H9 (cell line): ENCODE results near the gene DDI2. TPM values are rescaled to one million over a fixed set of nuclear protein-coding genes. Genes with fewer than 3 reads are reported as not detected.

Experiments
- DNase-seq: peaks from one replicate; pipeline ENCODE4 v3.0.0-alpha.2; 2017
- H2AFZ ChIP-seq: one replicate; pipeline ENCODE4 v1.6.1; 2013; ENCODE audit warnings: mild to moderate bottlenecking, low read length, control low read depth, moderate library complexity
- H2AK5ac ChIP-seq: 2 replicates; pipeline ENCODE4 v1.6.1; 2013; ENCODE audit warnings: low read length, control low read depth, mixed read lengths; ENCODE audit not compliant: insufficient read length
- H2BK120ac ChIP-seq: one replicate; pipeline ENCODE4 v1.6.1; 2013; ENCODE audit warnings: low read depth, mild to moderate bottlenecking, low read length, control low read depth, inconsistent platforms; ENCODE audit not compliant: poor library complexity, severe bottlenecking
- H2BK12ac ChIP-seq: 2 replicates; pipeline ENCODE4 v1.6.1; 2013; ENCODE audit warnings: low read length, control low read depth, mixed read lengths, low read depth; ENCODE audit not compliant: insufficient read length
- H2BK15ac ChIP-seq: 2 replicates; pipeline ENCODE4 v1.6.1; 2013; ENCODE audit warnings: low read depth, low read length, control low read depth
- H2BK20ac ChIP-seq: one replicate; pipeline ENCODE4 v1.6.1; 2013; ENCODE audit warnings: low read depth, mild to moderate bottlenecking, low read length, control low read depth, inconsistent platforms; ENCODE audit not compliant: poor library complexity, severe bottlenecking
- H2BK5ac ChIP-seq: 2 replicates; pipeline ENCODE4 v1.6.1; 2013; ENCODE audit warnings: low read length, control low read depth, mixed read lengths; ENCODE audit not compliant: insufficient read length
- H3K14ac ChIP-seq: 2 replicates; pipeline ENCODE4 v1.6.1; 2013; ENCODE audit warnings: low read length, control low read depth; ENCODE audit not compliant: insufficient read depth
- H3K18ac ChIP-seq: 2 replicates; pipeline ENCODE4 v1.6.1; 2013; ENCODE audit warnings: low read depth, mild to moderate bottlenecking, mixed read lengths, low read length, control low read depth; ENCODE audit not compliant: insufficient read length
- H3K23ac ChIP-seq: 2 replicates; pipeline ENCODE4 v1.6.1; 2013; ENCODE audit warnings: low read length, control low read depth, mixed read lengths, low read depth; ENCODE audit not compliant: insufficient read length
- H3K23me2 ChIP-seq: 2 replicates; pipeline ENCODE4 v1.6.1; 2013; ENCODE audit warnings: low read depth, mild to moderate bottlenecking, mixed read lengths, low read length, control low read depth; ENCODE audit not compliant: insufficient read length, poor library complexity, severe bottlenecking
- H3K27ac ChIP-seq: 2 replicates; pipeline ENCODE4 v1.5.1; 2013; ENCODE audit warnings: low read length, control low read depth, mixed read lengths, low read depth; ENCODE audit not compliant: insufficient read length
- H3K27me3 ChIP-seq: 2 replicates; pipeline ENCODE4 v1.6.1; 2013; ENCODE audit warnings: low read length, control low read depth, inconsistent platforms; ENCODE audit not compliant: insufficient read depth
- H3K4ac ChIP-seq: 2 replicates; pipeline ENCODE4 v1.6.1; 2013; ENCODE audit warnings: low read depth, mild to moderate bottlenecking, control low read depth, inconsistent platforms, low read length, moderate library complexity
- H3K4me1 ChIP-seq: 2 replicates; pipeline ENCODE4 v1.6.1; 2013; ENCODE audit warnings: low read length, control low read depth, inconsistent platforms; ENCODE audit not compliant: insufficient read depth
- H3K4me2 ChIP-seq: 2 replicates; pipeline ENCODE4 v1.6.1; 2013; ENCODE audit warnings: low read length, control low read depth, mixed read lengths; ENCODE audit not compliant: insufficient read length, insufficient read depth
- H3K56ac ChIP-seq: 2 replicates; pipeline ENCODE4 v1.6.1; 2013; ENCODE audit warnings: low read depth, mild to moderate bottlenecking, mixed read lengths, low read length, control low read depth; ENCODE audit not compliant: insufficient read length
- H3K79me1 ChIP-seq: 2 replicates; pipeline ENCODE4 v1.6.1; 2013; ENCODE audit warnings: low read depth, mild to moderate bottlenecking, moderate library complexity, low read length, control low read depth, inconsistent platforms; ENCODE audit not compliant: insufficient read depth, poor library complexity, severe bottlenecking
- H3K79me2 ChIP-seq: 2 replicates; pipeline ENCODE4 v1.6.1; 2013; ENCODE audit warnings: low read length, control low read depth, inconsistent platforms; ENCODE audit not compliant: insufficient read depth
- H3K9ac ChIP-seq: 2 replicates; pipeline ENCODE4 v1.6.1; 2013; ENCODE audit warnings: low read length, control low read depth, mixed read lengths; ENCODE audit not compliant: insufficient read length; ENCODE audit errors: extremely low read depth
- H3K9me3 ChIP-seq: one replicate; pipeline ENCODE4 v1.6.1; 2013; ENCODE audit warnings: low read depth, low read length, inconsistent platforms; ENCODE audit not compliant: control insufficient read depth
- H3T11ph ChIP-seq: one replicate; pipeline ENCODE4 v1.6.1; 2013; ENCODE audit warnings: mild to moderate bottlenecking, low read length, control low read depth, inconsistent platforms
- H4K20me1 ChIP-seq: one replicate; pipeline ENCODE4 v1.6.1; 2013; ENCODE audit not compliant: control insufficient read depth, insufficient read length, insufficient read depth
- H4K5ac ChIP-seq: 2 replicates; pipeline ENCODE4 v1.6.1; 2013; ENCODE audit warnings: low read depth, mild to moderate bottlenecking, mixed read lengths, low read length, control low read depth; ENCODE audit not compliant: insufficient read length
- H4K8ac ChIP-seq: replicated peaks from 2 replicates; pipeline ENCODE4 v1.6.1; 2013; ENCODE audit warnings: low read length, control low read depth, mixed read lengths, low read depth; ENCODE audit not compliant: insufficient read length
- H4K91ac ChIP-seq: 2 replicates; pipeline ENCODE4 v1.6.1; 2013; ENCODE audit warnings: low read depth, mild to moderate bottlenecking, moderate library complexity, mixed read lengths, low read length, control low read depth; ENCODE audit not compliant: insufficient read length
- H3K27ac Mint-ChIP-seq, 3 experiments: 2 replicates in 2 of 3; 3 replicates in 1 of 3; pipeline ENCODE4 v1.8.0; 2020 to 2021; ENCODE audit warnings: mixed read lengths in 3 of 3, mild to moderate bottlenecking in 1 of 3, moderate library complexity in 1 of 3
- H3K27me3 Mint-ChIP-seq: 2 replicates; pipeline ENCODE4 v1.8.0; 2021; ENCODE audit warnings: low read depth, mild to moderate bottlenecking, moderate library complexity, mixed read lengths
- H3K36me3 Mint-ChIP-seq, 3 experiments: 2 replicates in 2 of 3; 3 replicates in 1 of 3; pipeline ENCODE4 v1.8.0; 2020 to 2021; ENCODE audit warnings: low read depth in 3 of 3, mixed read lengths in 3 of 3; ENCODE audit not compliant: insufficient read depth in 1 of 3
- H3K4me1 Mint-ChIP-seq, 2 experiments: 2 replicates each; pipeline ENCODE4 v1.8.0; 2020; ENCODE audit warnings: mixed read lengths in 2 of 2
- H3K4me3 Mint-ChIP-seq, 2 experiments: 2 replicates in 1 of 2; 3 replicates in 1 of 2; pipeline ENCODE4 v1.8.0; 2020 to 2021; ENCODE audit warnings: mild to moderate bottlenecking in 2 of 2, mixed read lengths in 2 of 2, moderate library complexity in 1 of 2
- H3K9me3 Mint-ChIP-seq, 2 experiments: 2 replicates in 1 of 2; 3 replicates in 1 of 2; pipeline ENCODE4 v1.8.0; 2020; ENCODE audit warnings: mild to moderate bottlenecking in 2 of 2, mixed read lengths in 2 of 2, moderate library complexity in 1 of 2
- CTCF ChIP-seq: fragments of 200-600 bp; sonication (generic); conservative IDR thresholded peaks from 3 replicates; pipeline ENCODE4 v1.8.0; 2021; ENCODE audit warnings: antibody characterized with exemption, mild to moderate bottlenecking
- WGBS: extraction: QIAGEN DNeasy Blood & Tissue Kit; methylation state at CpG from one replicate; pipeline ENCODE4 v1.1.7; 2013; ENCODE audit warnings: missing lambda C conversion rate, low lambda C conversion rate, mixed read lengths; ENCODE audit not compliant: insufficient read length; ENCODE audit errors: extremely low coverage; 5-methylcytosine and 5-hydroxymethylcytosine counted together
- total RNA-seq: library from RNA; stranded (reverse); gene quantifications from 2 replicates; pipeline ENCODE4 v1.2.1, GENCODE V29; 2021

The DDI2 gene
- total RNA-seq, 1 experiment from 2014 or later: 45.0 TPM

DNA sequence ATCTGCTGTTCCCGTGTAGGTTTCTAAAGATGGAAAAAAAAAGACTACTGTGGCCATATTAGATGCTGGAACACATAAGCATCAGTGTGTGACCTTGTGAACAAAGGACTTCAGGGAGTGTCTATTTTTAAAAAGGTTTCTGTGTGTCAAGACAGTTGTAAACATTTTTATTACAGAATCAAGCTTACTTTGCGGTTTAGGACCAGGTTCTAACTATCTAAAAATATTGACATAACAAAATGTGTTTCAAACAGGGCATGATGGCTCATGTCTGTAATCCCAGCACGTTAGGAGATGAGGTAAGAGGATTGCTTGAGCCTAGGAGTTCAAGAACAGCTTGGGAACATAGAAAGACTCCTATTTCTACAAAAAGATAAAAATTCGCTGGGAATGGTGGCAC, 7.1 kb upstream of the DDI2 start:
- WGBS: no CpG with 5 or more reads among the region's 4 CpGs
- Histone ChIP-seq H2AFZ (no peak overlapping the region), H4K91ac (no peak overlapping the region), H2BK5ac (no peak overlapping the region), H3K4ac (no peak overlapping the region), H3K18ac (no peak overlapping the region), H3K56ac (no peak overlapping the region), H3K23ac (no peak overlapping the region), H3T11ph (no peak overlapping the region), H3K4me2 (no peak overlapping the region), H3K27me3 (no peaks in the 10 kb centered on the region), H3K9ac (no peak overlapping the region), H3K9me3 (no peaks in the 10 kb centered on the region), H2BK12ac (no peak overlapping the region), H4K5ac (no peak overlapping the region), H3K27ac (no peak overlapping the region), H4K20me1 (no peaks in the 10 kb centered on the region), H3K23me2 (no peaks in the 10 kb centered on the region), H3K4me1 (no peaks in the 10 kb centered on the region), H4K8ac (no peak overlapping the region), H3K79me2 (no peaks in the 10 kb centered on the region), H2AK5ac (no peak overlapping the region), H2BK20ac (no peak overlapping the region), H2BK15ac (no peak overlapping the region), H3K14ac (no peak overlapping the region), H3K79me1 (no peaks in the 10 kb centered on the region), H2BK120ac (no peak overlapping the region)
- no peak for DNase-seq
- Mint-ChIP-seq H3K4me1 (peaks cover 2% of the 10 kb centered on the region in 2 experiments; a peak in 2 of 4 replicates), H3K27ac (no peak overlapping the region), H3K36me3 (no peaks in the 10 kb centered on the region), H3K4me3 (no peak overlapping the region), H3K9me3 (no peaks in the 10 kb centered on the region), H3K27me3 (peaks cover 20% of the 10 kb centered on the region)
- TF ChIP-seq CTCF: no peak
